Liver (tissue), 9 donors: ENCODE results near the gene AK5. TPM values are rescaled to one million over a fixed set of nuclear protein-coding genes. Genes with fewer than 3 reads are reported as not detected.

Source experiments
- DNase-seq: peaks from one replicate; pipeline ENCODE4 v3.0.0-alpha.2; 2017; ENCODE audit warnings: low spot score
- H3K27ac ChIP-seq, 2 donors: one replicate each; pipeline ENCODE4 v1.7.0; 2013; ENCODE audit warnings: inconsistent platforms in 2 of 2, low read length in 2 of 2, control low read depth in 1 of 2, low read depth in 1 of 2, mild to moderate bottlenecking in 1 of 2
- H3K27me3 ChIP-seq, 4 donors: one replicate each; pipeline versions ENCODE4 v1.6.1 to v1.7.0; 2013; ENCODE audit warnings: low read length in 3 of 4, inconsistent platforms in 1 of 4, mild to moderate bottlenecking in 1 of 4, moderate library complexity in 1 of 4; ENCODE audit not compliant: control insufficient read depth in 4 of 4, insufficient read depth in 4 of 4
- H3K36me3 ChIP-seq, 4 donors: one replicate each; pipeline versions ENCODE4 v1.6.1 to v1.7.0; 2013; ENCODE audit warnings: low read length in 3 of 4, mild to moderate bottlenecking in 3 of 4, low read depth in 1 of 4, moderate library complexity in 1 of 4; ENCODE audit not compliant: control insufficient read depth in 4 of 4, insufficient read depth in 3 of 4
- H3K4me1 ChIP-seq, 4 donors: one replicate each; pipeline versions ENCODE4 v1.6.1 to v1.7.0; 2013; ENCODE audit warnings: low read length in 3 of 4, mild to moderate bottlenecking in 3 of 4, moderate library complexity in 1 of 4; ENCODE audit not compliant: control insufficient read depth in 4 of 4, insufficient read depth in 4 of 4
- H3K4me3 ChIP-seq, 3 donors: one replicate each; pipeline versions ENCODE4 v1.6.1 to v1.7.0; 2013; ENCODE audit warnings: low read length in 3 of 3, control low read depth in 1 of 3, low read depth in 1 of 3, mild to moderate bottlenecking in 1 of 3
- H3K9ac ChIP-seq, 2 donors: one replicate each; pipeline ENCODE4 v1.7.0; 2013; ENCODE audit warnings: low read length in 2 of 2, mild to moderate bottlenecking in 2 of 2, moderate library complexity in 2 of 2, control low read depth in 1 of 2, low read depth in 1 of 2
- H3K9me3 ChIP-seq, 4 donors: one replicate each; pipeline versions ENCODE4 v1.6.1 to v1.7.0; 2013; ENCODE audit warnings: low read length in 3 of 4; ENCODE audit not compliant: control insufficient read depth in 4 of 4
- EGR1 ChIP-seq, 2 donors: IDR thresholded peaks; 2 replicates each; pipeline ENCODE4 v1.6.1; 2016 to 2018; ENCODE audit warnings: antibody characterized with exemption in 2 of 2, low read depth in 2 of 2
- FOXA1 ChIP-seq: IDR thresholded peaks from 2 replicates; pipeline ENCODE4 v1.6.1; 2016; ENCODE audit warnings: antibody characterized with exemption
- FOXA2 ChIP-seq: IDR thresholded peaks from 2 replicates; pipeline ENCODE4 v1.6.1; 2016; ENCODE audit warnings: antibody characterized with exemption
- GABPA ChIP-seq, 2 donors: IDR thresholded peaks in 1 of 2; conservative IDR thresholded peaks in 1 of 2; 2 replicates each; pipeline ENCODE4 v1.6.1; 2016; ENCODE audit warnings: antibody characterized with exemption in 2 of 2, mild to moderate bottlenecking in 1 of 2, moderate library complexity in 1 of 2
- HNF4A ChIP-seq, 2 donors: conservative IDR thresholded peaks; 2 replicates each; pipeline ENCODE4 v1.6.1; 2016; ENCODE audit warnings: antibody characterized with exemption in 2 of 2, mild to moderate bottlenecking in 2 of 2
- JUND ChIP-seq, 2 donors: IDR thresholded peaks; 2 replicates each; pipeline ENCODE4 v1.6.1; 2016; ENCODE audit warnings: antibody characterized with exemption in 2 of 2
- MAX ChIP-seq: IDR thresholded peaks from 2 replicates; pipeline ENCODE4 v1.6.1; 2016; ENCODE audit warnings: antibody characterized with exemption
- NR2F2 ChIP-seq: IDR thresholded peaks from 2 replicates; pipeline ENCODE4 v1.6.1; 2016; ENCODE audit warnings: antibody characterized with exemption
- RAD21 ChIP-seq, 2 donors: IDR thresholded peaks; 2 replicates each; pipeline ENCODE4 v1.6.1; 2016; ENCODE audit warnings: antibody characterized with exemption in 2 of 2, mild to moderate bottlenecking in 2 of 2
- RXRA ChIP-seq, 2 donors: IDR thresholded peaks; 2 replicates each; pipeline ENCODE4 v1.6.1; 2017 to 2018; ENCODE audit warnings: antibody characterized with exemption in 2 of 2, mild to moderate bottlenecking in 1 of 2
- SP1 ChIP-seq: IDR thresholded peaks from 2 replicates; pipeline ENCODE4 v1.6.1; 2018; ENCODE audit warnings: antibody characterized with exemption, mild to moderate bottlenecking
- YY1 ChIP-seq: IDR thresholded peaks from 2 replicates; pipeline ENCODE4 v1.6.1; 2016; ENCODE audit warnings: antibody characterized with exemption, mild to moderate bottlenecking
- WGBS: extraction: QIAGEN DNeasy Blood & Tissue Kit; methylation state at CpG from one replicate; pipeline ENCODE4 v1.1.7; 2013; 5-methylcytosine and 5-hydroxymethylcytosine counted together
- polyA plus RNA-seq, 2 donors: library from polyadenylated mRNA; stranded (reverse) in 1 of 2; unstranded in 1 of 2; fragments of 200-250 nt in 1 of 2; fragments of >200 nt in 1 of 2; fragmentation: Nextera tagmentation in 1 of 2; extraction: Ambion mirVana in 1 of 2; gene quantifications; one replicate each; pipeline versions ENCODE4 v1.2.1 to v1.2.3, GENCODE V29; 2013 to 2015
- total RNA-seq, 2 donors: library from RNA; depleted of rRNA; stranded (reverse); fragments of >200 nt; gene quantifications; one replicate each; pipeline ENCODE4 v1.2.3, GENCODE V29; 2014
- TF ChIP-seq, protein P1 (sequence below): IDR thresholded peaks from 2 replicates; pipeline ENCODE4 v1.6.1; 2016; ENCODE audit warnings: antibody characterized with exemption
- TF ChIP-seq, protein P2 (sequence below): fragments of 150-350 bp; IDR thresholded peaks from 2 replicates; pipeline ENCODE4 v1.5.1; 2017; ENCODE audit warnings: improper control_type of control experiment, low read depth, low read length; ENCODE audit not compliant: missing input control
- TF ChIP-seq, protein P3 (sequence below): IDR thresholded peaks from 2 replicates; pipeline ENCODE4 v1.6.1; 2016; ENCODE audit warnings: antibody characterized with exemption
- TF ChIP-seq, protein P4 (sequence below): IDR thresholded peaks from 2 replicates; pipeline ENCODE4 v1.6.1; 2016; ENCODE audit warnings: antibody characterized with exemption, mild to moderate bottlenecking
- donor health status: healthy.
- donor health status: healthy.
- donor health status: healthy.
- donor health status: healthy.
- donor health status: healthy.

The AK5 gene
- total and polyA plus RNA-seq, 4 donors = 0.12 to 0.33 (median 0.23) TPM

DNA sequence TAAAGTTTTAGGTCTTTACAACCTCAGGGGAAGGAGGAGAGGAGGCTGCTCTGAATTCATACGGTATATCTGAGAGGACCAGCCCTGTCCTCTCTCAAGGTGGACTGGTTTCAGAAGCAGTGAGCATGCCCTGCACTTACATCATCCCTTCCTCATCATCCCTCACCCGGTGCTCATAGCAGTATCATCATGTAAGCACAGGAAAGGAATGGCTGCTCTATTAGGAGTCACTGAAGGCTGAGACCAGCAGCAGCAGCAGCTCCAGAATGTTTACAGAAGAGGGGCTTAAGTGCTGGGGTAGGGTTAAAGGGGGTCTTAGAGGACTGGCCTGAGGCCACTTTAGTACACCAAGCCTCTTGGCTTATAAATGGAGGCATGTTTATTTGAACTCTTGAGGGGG lies 185.9 kb downstream of the AK5 start:
- H3K9ac ChIP-seq = no peak overlapping the region
- TF ChIP-seq SP1 (no peak), YY1 (no peak), GABPA (IDR thresholded peaks at IDR 0.05 in 1 of 2, conservative IDR thresholded peaks at IDR 0.05 in 1 of 2) (no peak), NR2F2 (no peak), MAX (no peak)
- TF ChIP-seq, protein P1, sequence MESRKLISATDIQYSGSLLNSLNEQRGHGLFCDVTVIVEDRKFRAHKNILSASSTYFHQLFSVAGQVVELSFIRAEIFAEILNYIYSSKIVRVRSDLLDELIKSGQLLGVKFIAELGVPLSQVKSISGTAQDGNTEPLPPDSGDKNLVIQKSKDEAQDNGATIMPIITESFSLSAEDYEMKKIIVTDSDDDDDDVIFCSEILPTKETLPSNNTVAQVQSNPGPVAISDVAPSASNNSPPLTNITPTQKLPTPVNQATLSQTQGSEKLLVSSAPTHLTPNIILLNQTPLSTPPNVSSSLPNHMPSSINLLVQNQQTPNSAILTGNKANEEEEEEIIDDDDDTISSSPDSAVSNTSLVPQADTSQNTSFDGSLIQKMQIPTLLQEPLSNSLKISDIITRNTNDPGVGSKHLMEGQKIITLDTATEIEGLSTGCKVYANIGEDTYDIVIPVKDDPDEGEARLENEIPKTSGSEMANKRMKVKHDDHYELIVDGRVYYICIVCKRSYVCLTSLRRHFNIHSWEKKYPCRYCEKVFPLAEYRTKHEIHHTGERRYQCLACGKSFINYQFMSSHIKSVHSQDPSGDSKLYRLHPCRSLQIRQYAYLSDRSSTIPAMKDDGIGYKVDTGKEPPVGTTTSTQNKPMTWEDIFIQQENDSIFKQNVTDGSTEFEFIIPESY = no peak
- H3K4me3 ChIP-seq = no peak overlapping the region
- H3K36me3 ChIP-seq = no peaks in the 10 kb centered on the region
- H3K27me3 ChIP-seq = no peaks in the 10 kb centered on the region
- DNase-seq = no peak
- H3K27ac ChIP-seq = no peak overlapping the region
- H3K4me1 ChIP-seq = no peaks in the 10 kb centered on the region
- WGBS = 69% methylated on average over 2 of the region's 2 CpGs
- H3K9me3 ChIP-seq = no peaks in the 10 kb centered on the region

DNA sequence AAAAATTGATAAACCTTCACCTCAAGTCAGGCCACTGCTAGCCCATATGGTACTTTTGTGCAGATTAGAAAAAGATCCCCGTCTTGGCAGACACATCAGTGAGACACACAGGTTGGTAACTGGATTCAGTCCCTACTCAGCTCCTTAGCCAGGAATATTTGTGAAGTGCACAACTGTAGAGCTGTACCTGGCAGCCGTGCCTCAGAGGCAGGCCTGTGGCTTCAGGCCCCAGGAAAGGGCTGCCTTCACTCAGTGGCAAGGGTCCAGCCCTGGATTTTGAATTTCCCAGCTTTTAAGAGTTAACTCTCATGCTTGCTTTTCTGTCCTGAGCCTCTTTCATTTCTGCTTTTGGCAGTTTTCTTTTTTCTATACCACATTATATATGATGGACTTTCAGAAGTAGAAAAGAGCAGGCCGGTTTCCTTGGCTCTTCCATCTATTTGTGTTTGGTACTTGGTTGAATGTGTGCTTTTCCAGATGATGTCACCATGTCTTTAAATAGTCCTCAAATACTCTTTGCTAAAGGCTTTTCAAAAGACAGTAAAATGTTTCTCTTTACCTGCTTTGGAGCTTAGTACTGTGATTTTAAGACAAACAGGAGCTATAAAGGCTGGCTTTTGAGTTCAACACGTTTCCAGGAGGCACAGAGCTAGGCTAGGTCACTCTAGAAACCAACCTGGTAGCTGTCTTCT lies 186.6 kb downstream of the AK5 start:
- H3K4me3 ChIP-seq = no peak overlapping the region
- WGBS = 75% methylated on average over 4 of the region's 4 CpGs

More for the DNA sequence above, 186.6 kb downstream of the AK5 start:
- H3K4me1 ChIP-seq = no peaks in the 10 kb centered on the region
- no peak overlapping the region for H3K9ac ChIP-seq
- TF ChIP-seq SP1 = no peak
- TF ChIP-seq RXRA (IDR thresholded peaks at IDR 0.05) = no peak
- no peak for TF ChIP-seq MAX
- TF ChIP-seq FOXA1 = no peak
- TF ChIP-seq HNF4A (conservative IDR thresholded peaks at IDR 0.05) = no peak
- TF ChIP-seq EGR1 (IDR thresholded peaks at IDR 0.05; ENCODE audit: low read depth in 2 of 2) = no peak
- TF ChIP-seq, protein P2, sequence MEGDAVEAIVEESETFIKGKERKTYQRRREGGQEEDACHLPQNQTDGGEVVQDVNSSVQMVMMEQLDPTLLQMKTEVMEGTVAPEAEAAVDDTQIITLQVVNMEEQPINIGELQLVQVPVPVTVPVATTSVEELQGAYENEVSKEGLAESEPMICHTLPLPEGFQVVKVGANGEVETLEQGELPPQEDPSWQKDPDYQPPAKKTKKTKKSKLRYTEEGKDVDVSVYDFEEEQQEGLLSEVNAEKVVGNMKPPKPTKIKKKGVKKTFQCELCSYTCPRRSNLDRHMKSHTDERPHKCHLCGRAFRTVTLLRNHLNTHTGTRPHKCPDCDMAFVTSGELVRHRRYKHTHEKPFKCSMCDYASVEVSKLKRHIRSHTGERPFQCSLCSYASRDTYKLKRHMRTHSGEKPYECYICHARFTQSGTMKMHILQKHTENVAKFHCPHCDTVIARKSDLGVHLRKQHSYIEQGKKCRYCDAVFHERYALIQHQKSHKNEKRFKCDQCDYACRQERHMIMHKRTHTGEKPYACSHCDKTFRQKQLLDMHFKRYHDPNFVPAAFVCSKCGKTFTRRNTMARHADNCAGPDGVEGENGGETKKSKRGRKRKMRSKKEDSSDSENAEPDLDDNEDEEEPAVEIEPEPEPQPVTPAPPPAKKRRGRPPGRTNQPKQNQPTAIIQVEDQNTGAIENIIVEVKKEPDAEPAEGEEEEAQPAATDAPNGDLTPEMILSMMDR = no peak
- no peak for TF ChIP-seq RAD21 (IDR thresholded peaks at IDR 0.05)
- TF ChIP-seq JUND (IDR thresholded peaks at IDR 0.05) = no peak
- TF ChIP-seq YY1 = no peak
- TF ChIP-seq, protein P1 = no peak
- TF ChIP-seq NR2F2 = no peak
- TF ChIP-seq FOXA2 = no peak
- TF ChIP-seq, protein P3, sequence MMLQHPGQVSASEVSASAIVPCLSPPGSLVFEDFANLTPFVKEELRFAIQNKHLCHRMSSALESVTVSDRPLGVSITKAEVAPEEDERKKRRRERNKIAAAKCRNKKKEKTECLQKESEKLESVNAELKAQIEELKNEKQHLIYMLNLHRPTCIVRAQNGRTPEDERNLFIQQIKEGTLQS = no peak
- no peak for TF ChIP-seq GABPA (IDR thresholded peaks at IDR 0.05 in 1 of 2, conservative IDR thresholded peaks at IDR 0.05 in 1 of 2)
- TF ChIP-seq, protein P4, sequence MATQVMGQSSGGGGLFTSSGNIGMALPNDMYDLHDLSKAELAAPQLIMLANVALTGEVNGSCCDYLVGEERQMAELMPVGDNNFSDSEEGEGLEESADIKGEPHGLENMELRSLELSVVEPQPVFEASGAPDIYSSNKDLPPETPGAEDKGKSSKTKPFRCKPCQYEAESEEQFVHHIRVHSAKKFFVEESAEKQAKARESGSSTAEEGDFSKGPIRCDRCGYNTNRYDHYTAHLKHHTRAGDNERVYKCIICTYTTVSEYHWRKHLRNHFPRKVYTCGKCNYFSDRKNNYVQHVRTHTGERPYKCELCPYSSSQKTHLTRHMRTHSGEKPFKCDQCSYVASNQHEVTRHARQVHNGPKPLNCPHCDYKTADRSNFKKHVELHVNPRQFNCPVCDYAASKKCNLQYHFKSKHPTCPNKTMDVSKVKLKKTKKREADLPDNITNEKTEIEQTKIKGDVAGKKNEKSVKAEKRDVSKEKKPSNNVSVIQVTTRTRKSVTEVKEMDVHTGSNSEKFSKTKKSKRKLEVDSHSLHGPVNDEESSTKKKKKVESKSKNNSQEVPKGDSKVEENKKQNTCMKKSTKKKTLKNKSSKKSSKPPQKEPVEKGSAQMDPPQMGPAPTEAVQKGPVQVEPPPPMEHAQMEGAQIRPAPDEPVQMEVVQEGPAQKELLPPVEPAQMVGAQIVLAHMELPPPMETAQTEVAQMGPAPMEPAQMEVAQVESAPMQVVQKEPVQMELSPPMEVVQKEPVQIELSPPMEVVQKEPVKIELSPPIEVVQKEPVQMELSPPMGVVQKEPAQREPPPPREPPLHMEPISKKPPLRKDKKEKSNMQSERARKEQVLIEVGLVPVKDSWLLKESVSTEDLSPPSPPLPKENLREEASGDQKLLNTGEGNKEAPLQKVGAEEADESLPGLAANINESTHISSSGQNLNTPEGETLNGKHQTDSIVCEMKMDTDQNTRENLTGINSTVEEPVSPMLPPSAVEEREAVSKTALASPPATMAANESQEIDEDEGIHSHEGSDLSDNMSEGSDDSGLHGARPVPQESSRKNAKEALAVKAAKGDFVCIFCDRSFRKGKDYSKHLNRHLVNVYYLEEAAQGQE = no peak
- no peaks in the 10 kb centered on the region for H3K27me3 ChIP-seq
- H3K36me3 ChIP-seq = no peaks in the 10 kb centered on the region
- no peak for DNase-seq
- H3K9me3 ChIP-seq = no peaks in the 10 kb centered on the region
- no peak overlapping the region for H3K27ac ChIP-seq
